Astrocyte of the cerebellum (primary cell): ENCODE measurements around the gene NAMPT.

Experiments
- DNase-seq: peaks from one replicate; pipeline ENCODE4 v3.0.0-alpha.2; 2011; ENCODE audit warnings: low read depth
- H3K4me3 ChIP-seq: 2 replicates; pipeline ENCODE4 v1.5.1; 2011; ENCODE audit warnings: mild to moderate bottlenecking, low read depth, low read length, moderate library complexity
- CTCF ChIP-seq: IDR thresholded peaks from 2 replicates; pipeline ENCODE4 v1.5.1; 2012; ENCODE audit warnings: low read length, low read depth, moderate library complexity, mild to moderate bottlenecking; ENCODE audit errors: missing control alignments
- in situ Hi-C: cut with HindIII; loops from 2 replicates; pipeline ENCODE4 v1.10.0; 2017; ENCODE audit warnings: low sequenced_read_pairs

NAMPT gene

DNA sequence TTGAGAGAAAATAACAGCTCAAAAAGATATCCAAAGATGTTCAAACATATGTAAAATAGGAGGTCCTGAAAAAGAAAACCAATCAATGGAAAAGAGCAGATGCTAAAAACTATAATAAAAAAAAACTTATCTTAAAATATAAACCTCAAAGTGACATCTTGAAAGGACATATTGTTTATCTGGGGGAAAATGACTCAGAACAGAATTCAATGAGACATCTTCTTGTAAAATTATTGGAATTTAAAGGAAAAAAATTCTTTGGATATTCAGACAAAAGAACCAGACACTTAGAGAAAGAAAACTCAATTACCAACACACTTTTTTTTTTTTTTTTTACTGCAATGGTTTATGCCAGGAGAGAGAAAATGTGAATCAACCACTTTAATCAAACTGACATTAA, 58.9 kb downstream of the NAMPT start:
- no peak for DNase-seq
- no peak for TF ChIP-seq CTCF
- in situ Hi-C loops = no loop called here
- H3K4me3 ChIP-seq = no peak overlapping the region

DNA sequence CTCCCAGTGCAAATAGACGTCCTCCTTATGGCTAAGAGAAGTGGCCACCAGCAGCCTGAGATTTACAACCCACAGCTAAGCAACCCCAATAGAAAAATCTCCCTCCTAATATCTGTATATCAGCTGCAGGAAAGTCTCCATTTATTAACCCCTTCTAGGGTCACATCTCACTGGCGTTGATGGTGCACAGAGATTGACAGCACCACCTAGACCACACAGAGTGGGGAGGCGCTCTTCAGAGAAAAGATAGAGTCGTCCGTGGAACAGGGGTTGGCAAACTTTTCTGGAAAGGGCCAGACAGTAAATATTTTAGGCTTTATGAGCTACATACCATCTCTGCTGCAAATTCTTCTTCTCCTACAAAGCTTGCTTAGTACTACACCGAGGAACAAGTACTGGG, 60.0 kb downstream of the NAMPT start:
- in situ Hi-C loops = no loop called here
- no peak for DNase-seq
- no peak overlapping the region for H3K4me3 ChIP-seq
- no peak for TF ChIP-seq CTCF

DNA sequence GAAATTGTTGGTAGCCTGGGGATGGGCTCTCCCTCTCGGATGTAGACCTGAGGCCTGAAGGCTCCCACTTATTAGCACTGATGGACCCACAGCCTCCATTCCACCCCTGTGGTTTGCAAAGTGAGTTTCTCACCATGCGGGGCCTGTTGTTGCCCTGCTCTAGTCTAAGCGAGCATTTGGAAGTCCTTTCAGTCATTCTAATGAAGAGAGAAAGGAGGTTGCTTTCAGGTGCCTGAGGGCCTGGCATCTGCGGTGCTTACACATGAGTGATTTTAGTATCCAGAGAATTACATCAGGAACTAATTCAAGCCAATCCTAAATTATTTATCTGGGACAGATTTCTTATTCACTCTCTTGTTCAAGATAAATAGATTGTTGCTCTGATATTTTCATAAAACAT, 61.6 kb downstream of the NAMPT start:
- no peak for DNase-seq
- TF ChIP-seq CTCF = no peak
- in situ Hi-C loops = no loop called here

GRCh38 chr7:106222545-106222944, 62.2 kb downstream of the NAMPT start:
- no peak for DNase-seq
- H3K4me3 ChIP-seq = no peak overlapping the region
- in situ Hi-C loops = no loop called here
- TF ChIP-seq CTCF = no peak

More for the DNA sequence above, 61.6 kb downstream of the NAMPT start:
- H3K4me3 ChIP-seq = no peak overlapping the region

DNA sequence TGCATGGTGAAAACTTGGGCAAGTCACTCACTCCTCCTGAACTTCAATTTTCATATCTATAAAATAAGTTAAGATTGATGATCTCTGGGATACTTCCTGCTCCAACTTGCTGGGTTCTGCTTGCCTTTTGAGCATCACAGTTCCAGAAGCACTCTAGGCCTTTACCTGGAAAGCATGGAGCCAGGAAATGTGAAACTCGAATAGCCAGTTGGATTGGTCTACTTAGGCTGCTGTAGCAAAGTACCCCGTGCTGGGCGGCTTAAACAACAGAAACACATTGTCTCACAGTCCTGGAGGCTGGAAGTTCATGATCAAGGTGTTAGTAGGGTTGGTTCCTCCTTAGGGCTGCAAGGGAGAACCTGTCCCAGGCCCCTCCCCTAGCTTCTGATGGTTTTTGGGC, 64.5 kb downstream of the NAMPT start:
- DNase-seq = no peak
- in situ Hi-C loops = no loop called here
- no peak for TF ChIP-seq CTCF

GRCh38 chr7:106219170-106219569, 65.6 kb downstream of the NAMPT start:
- no peak overlapping the region for H3K4me3 ChIP-seq
- in situ Hi-C loops = no loop called here
- no peak for TF ChIP-seq CTCF
- no peak for DNase-seq

More for the DNA sequence above, 64.5 kb downstream of the NAMPT start:
- H3K4me3 ChIP-seq = no peak overlapping the region

DNA sequence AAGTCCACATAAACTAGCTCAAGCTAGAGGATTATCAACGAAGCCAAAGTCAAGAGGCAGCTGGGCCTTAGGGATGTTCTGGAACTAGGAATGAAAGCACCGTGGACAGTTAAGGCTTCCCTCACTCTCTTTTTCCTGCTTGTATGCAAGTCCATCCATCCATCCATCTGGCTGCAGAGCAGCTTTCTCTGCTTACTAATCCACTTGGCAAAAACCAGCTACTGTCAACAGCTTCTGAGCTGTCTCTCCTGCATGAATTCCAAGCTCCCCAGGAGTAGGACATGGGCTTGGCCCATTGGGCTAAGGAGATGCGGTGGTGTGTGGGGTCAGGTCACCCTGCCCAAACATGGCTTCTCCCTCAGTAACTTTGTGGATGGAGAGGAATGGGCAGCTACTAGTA, 66.2 kb downstream of the NAMPT start:
- H3K4me3 ChIP-seq = no peak overlapping the region
- in situ Hi-C loops = no loop called here
- no peak for TF ChIP-seq CTCF
- DNase-seq = no peak
